OCI-LY3 (cell line): ENCODE results near the gene SMO.

Experiments
- H2AFZ ChIP-seq: fragments of 200-600, 300-600 bp; shearing (Covaris generic); 2 replicates; pipeline ENCODE4 v1.6.0; 2014; ENCODE audit warnings: antibody characterized with exemption, low read depth, low read length
- H3K27ac ChIP-seq: fragments of 200-600, 300-600 bp; sonication (generic); 2 replicates; pipeline ENCODE4 v1.5.1; 2014; ENCODE audit warnings: mild to moderate bottlenecking, low read length, moderate library complexity, mixed read lengths
- H3K27me3 ChIP-seq: fragments of 200-600, 300-600 bp; sonication (generic); 2 replicates; pipeline ENCODE4 v1.6.1; 2014; ENCODE audit warnings: low read depth, low read length, mixed read lengths
- H3K36me3 ChIP-seq: fragments of 200-600, 300-600 bp; sonication (generic); replicated peaks from 2 replicates; pipeline ENCODE3; 2014; ENCODE audit warnings: low read depth, low read length, mixed read lengths
- H3K4me1 ChIP-seq: fragments of 300-600, 200-600 bp; sonication (generic); 2 replicates; pipeline ENCODE4 v1.6.1; 2014; ENCODE audit warnings: low read length, mixed read lengths
- H3K4me2 ChIP-seq: fragments of 200-600, 300-600 bp; sonication (generic); 2 replicates; pipeline ENCODE4 v1.6.1; 2014; ENCODE audit warnings: low read length, mixed read lengths
- H3K4me3 ChIP-seq: fragments of 300-600, 200-600 bp; sonication (generic); 2 replicates; pipeline ENCODE4 v1.5.1; 2014; ENCODE audit warnings: antibody characterized with exemption, mild to moderate bottlenecking, low read length, moderate library complexity
- H3K79me2 ChIP-seq: fragments of 300-600, 200-600 bp; shearing (Covaris generic); 2 replicates; pipeline ENCODE4 v1.6.1; 2014; ENCODE audit warnings: mild to moderate bottlenecking, low read length, mixed read lengths
- H3K9ac ChIP-seq: fragments of 300-600, 200-600 bp; shearing (Covaris generic); 2 replicates; pipeline ENCODE4 v1.6.0; 2014; ENCODE audit warnings: mild to moderate bottlenecking, low read length, moderate library complexity
- H3K9me3 ChIP-seq: fragments of 200-600, 300-600 bp; shearing (Covaris generic); 2 replicates; pipeline ENCODE4 v1.6.1; 2014; ENCODE audit warnings: low read length, mixed read lengths; ENCODE audit not compliant: insufficient read depth
- H4K20me1 ChIP-seq: fragments of 200-600, 300-600 bp; sonication (generic); 2 replicates; pipeline ENCODE4 v1.6.1; 2016; ENCODE audit warnings: low read length, mixed read lengths; ENCODE audit not compliant: insufficient read depth
- CTCF ChIP-seq: fragments of 200-600, 300-600 bp; sonication (generic); IDR thresholded peaks from 2 replicates; pipeline ENCODE4 v1.5.1; 2014; ENCODE audit warnings: antibody characterized with exemption, low read length, low read depth
- EZH2phosphoT487 ChIP-seq: fragments of 200-600 bp; shearing (Covaris generic); IDR thresholded peaks from 2 replicates; pipeline ENCODE4 v1.6.1; 2018; ENCODE audit warnings: antibody characterized with exemption, mixed run types, low read depth

Gene SMO

GRCh38 chr7:129225931-129226572 lies 37.6 kb downstream of the SMO start:
- Histone ChIP-seq H3K9me3 (no peaks in the 10 kb centered on the region), H3K27me3 (no peaks in the 10 kb centered on the region), H3K4me2 (peak overlapping the region; percentile 92), H3K36me3 (no peaks in the 10 kb centered on the region), H3K4me1 (peaks cover 32% of the 10 kb centered on the region), H3K27ac (no peak overlapping the region), H2AFZ (peak overlapping the region; percentile 89), H3K4me3 (peak overlapping the region; percentile 88), H3K9ac (peak overlapping the region; percentile 62), H4K20me1 (no peaks in the 10 kb centered on the region), H3K79me2 (no peaks in the 10 kb centered on the region)
- no peak for TF ChIP-seq CTCF
- no peak for TF ChIP-seq EZH2phosphoT487

GRCh38 chr7:129227646-129228578 lies 39.5 kb downstream of the SMO start:
- Histone ChIP-seq H2AFZ (no peak overlapping the region), H3K27ac (no peak overlapping the region), H3K79me2 (no peaks in the 10 kb centered on the region), H4K20me1 (no peaks in the 10 kb centered on the region), H3K9ac (no peak overlapping the region), H3K27me3 (no peaks in the 10 kb centered on the region), H3K4me3 (no peak overlapping the region), H3K4me1 (peaks cover 26% of the 10 kb centered on the region), H3K36me3 (no peaks in the 10 kb centered on the region), H3K9me3 (no peaks in the 10 kb centered on the region), H3K4me2 (peak overlapping the region; percentile 27; the same call in 1 of the 2 replicates)
- no peak for TF ChIP-seq EZH2phosphoT487
- no peak for TF ChIP-seq CTCF

- no peak overlapping the region for H3K4me3 ChIP-seq
Observed at GRCh38 chr7:129228633-129229032, 40.2 kb downstream of the SMO start.

More at GRCh38 chr7:129228633-129229032, 40.2 kb downstream of the SMO start:
- Histone ChIP-seq H3K27ac (no peak overlapping the region), H3K36me3 (no peaks in the 10 kb centered on the region), H3K4me2 (no peak overlapping the region), H3K4me1 (peaks cover 26% of the 10 kb centered on the region), H4K20me1 (no peaks in the 10 kb centered on the region), H3K9ac (no peak overlapping the region), H3K79me2 (no peaks in the 10 kb centered on the region), H2AFZ (no peak overlapping the region), H3K27me3 (no peaks in the 10 kb centered on the region), H3K9me3 (no peaks in the 10 kb centered on the region)
- TF ChIP-seq CTCF (no peak), EZH2phosphoT487 (no peak)
